BE2C (cell line): ENCODE results near the gene DPH3.

ENCODE experiments used
- DNase-seq: peaks from one replicate; pipeline ENCODE4 v3.0.0-alpha.2; 2020
- H3K27me3 ChIP-seq: fragments of 250-450 bp; sonication (Bioruptor Pico); 2 replicates; pipeline ENCODE4 v1.5.1; 2020; ENCODE audit warnings: mild to moderate bottlenecking
- H3K36me3 ChIP-seq: fragments of 250-450 bp; sonication (Bioruptor Pico); 2 replicates; pipeline ENCODE4 v1.5.1; 2020; ENCODE audit warnings: mild to moderate bottlenecking
- H3K4me1 ChIP-seq: fragments of 250-450 bp; sonication (Bioruptor Pico); 2 replicates; pipeline ENCODE4 v1.5.1; 2020
- H3K4me3 ChIP-seq: 2 replicates; pipeline ENCODE4 v1.5.1; 2011; ENCODE audit warnings: low read depth, low read length
- H3K9me3 ChIP-seq: fragments of 250-450 bp; sonication (Bioruptor Pico); 2 replicates; pipeline ENCODE4 v1.5.1; 2020
- TF ChIP-seq, protein P1 (sequence below): IDR thresholded peaks from 2 replicates; pipeline ENCODE4 v1.5.1; 2012; ENCODE audit warnings: mild to moderate bottlenecking, low read depth, low read length

DPH3 gene

DNA sequence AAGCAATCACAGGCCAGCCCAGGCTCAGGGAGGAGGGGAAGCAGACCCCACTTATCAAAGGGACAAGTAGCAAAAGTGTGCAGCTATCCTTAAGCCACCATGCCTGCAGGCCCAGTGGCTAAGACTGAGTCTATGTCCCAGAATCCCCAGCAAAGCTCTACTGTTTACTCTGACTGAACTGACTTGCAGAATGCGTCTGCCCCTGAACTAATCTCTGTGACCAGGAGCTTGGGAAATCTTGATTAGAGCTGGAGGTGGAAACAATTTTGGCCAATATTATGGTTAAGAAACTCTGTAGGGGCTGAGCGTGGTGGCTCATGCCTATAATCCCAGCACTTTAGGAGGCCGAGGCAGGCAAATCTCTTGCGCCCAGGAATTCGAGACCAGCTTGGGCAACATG is 22.6 kb downstream of the DPH3 start:
- Histone ChIP-seq H3K4me1 (no peaks in the 10 kb centered on the region), H3K9me3 (no peaks in the 10 kb centered on the region), H3K27me3 (no peaks in the 10 kb centered on the region), H3K4me3 (no peak overlapping the region), H3K36me3 (no peaks in the 10 kb centered on the region)
- DNase-seq, result no peak
- TF ChIP-seq, protein P1, sequence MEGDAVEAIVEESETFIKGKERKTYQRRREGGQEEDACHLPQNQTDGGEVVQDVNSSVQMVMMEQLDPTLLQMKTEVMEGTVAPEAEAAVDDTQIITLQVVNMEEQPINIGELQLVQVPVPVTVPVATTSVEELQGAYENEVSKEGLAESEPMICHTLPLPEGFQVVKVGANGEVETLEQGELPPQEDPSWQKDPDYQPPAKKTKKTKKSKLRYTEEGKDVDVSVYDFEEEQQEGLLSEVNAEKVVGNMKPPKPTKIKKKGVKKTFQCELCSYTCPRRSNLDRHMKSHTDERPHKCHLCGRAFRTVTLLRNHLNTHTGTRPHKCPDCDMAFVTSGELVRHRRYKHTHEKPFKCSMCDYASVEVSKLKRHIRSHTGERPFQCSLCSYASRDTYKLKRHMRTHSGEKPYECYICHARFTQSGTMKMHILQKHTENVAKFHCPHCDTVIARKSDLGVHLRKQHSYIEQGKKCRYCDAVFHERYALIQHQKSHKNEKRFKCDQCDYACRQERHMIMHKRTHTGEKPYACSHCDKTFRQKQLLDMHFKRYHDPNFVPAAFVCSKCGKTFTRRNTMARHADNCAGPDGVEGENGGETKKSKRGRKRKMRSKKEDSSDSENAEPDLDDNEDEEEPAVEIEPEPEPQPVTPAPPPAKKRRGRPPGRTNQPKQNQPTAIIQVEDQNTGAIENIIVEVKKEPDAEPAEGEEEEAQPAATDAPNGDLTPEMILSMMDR, result no peak

DNA sequence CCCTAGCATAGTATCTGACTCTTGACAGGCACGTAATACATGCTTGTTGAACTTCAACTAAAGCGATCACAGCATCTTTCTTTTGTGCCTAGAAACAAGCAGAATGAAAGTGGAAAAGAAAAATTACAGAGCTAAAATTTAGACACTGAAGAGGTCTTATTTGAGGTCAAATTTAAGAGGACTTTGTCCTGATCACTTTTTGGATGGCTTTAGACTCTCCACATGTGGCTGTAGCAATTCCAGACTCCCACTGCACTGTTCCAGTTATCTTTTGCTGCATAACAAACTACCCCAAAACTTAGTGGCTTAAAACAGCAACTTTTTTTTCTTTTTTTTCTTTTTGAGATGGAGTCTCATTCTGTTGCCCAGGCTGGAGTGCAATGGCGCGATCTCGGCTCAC is 23.5 kb downstream of the DPH3 start:
- H3K4me1 ChIP-seq, result no peaks in the 10 kb centered on the region
- H3K36me3 ChIP-seq, result no peaks in the 10 kb centered on the region
- no peak for DNase-seq
- TF ChIP-seq, protein P1, result no peak
- no peak overlapping the region for H3K4me3 ChIP-seq
- no peaks in the 10 kb centered on the region for H3K27me3 ChIP-seq
- H3K9me3 ChIP-seq, result no peaks in the 10 kb centered on the region

DNA sequence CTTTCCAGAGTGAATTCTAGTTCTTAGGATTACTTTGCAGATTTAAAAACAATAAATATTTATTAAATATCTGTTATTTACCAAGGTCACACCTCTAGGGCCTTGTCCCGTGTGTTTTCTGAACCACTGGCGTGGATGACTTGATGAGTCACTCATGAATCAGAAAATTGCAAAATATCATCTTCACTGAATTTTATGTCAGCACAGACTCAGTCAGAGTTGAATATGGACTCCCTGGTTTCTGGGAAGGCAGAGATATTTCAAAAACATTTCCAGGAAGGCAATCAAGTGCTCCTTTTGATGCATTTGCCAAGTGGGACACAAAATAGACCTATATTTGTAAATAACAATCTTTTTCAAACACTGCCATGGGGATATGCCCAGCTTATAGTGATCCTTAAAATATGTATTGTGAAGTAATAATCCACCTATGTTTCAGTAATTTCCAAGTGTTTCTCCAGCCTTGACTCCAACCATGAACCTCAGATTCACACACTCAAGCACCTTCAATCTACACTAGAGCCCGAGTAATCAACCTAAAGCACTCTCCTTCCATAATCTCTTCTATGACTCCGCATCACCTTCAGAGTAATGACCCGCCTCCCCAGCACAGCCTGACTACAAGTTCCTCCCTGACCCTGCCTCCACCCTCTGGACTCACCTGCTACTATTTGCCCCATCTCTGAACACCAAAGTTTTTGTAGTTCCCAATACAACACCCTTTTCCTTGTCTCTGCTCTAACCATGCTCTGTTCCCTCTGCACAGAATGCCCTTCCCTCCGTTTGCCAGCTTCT is 24.3 kb downstream of the DPH3 start:
- TF ChIP-seq, protein P1, result no peak

DNA sequence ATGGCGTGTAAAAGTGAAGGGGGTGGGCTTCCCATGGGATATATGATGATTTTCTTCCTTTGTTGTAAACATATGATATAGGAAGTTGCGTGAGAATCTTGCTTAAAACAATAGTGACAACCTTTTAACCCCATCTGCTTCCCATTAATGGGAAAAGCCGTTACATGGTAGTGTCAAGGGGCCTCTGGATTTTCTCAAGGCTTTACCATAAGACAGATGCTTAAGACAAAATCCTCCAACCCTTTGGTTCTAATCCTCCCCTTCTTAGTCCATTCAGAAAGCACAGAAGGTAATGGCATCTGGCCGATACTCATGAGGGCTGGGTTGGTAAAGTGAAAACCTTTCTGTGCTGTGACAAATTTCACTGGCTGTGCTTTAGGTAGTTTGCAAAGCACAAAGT is 25.0 kb downstream of the DPH3 start:
- Histone ChIP-seq H3K4me1 (no peaks in the 10 kb centered on the region), H3K27me3 (no peaks in the 10 kb centered on the region), H3K4me3 (no peak overlapping the region), H3K9me3 (no peaks in the 10 kb centered on the region), H3K36me3 (no peaks in the 10 kb centered on the region)
- DNase-seq, result no peak
- TF ChIP-seq, protein P1, result no peak

More for the DNA sequence above, 24.3 kb downstream of the DPH3 start:
- H3K9me3 ChIP-seq, result no peaks in the 10 kb centered on the region
- H3K36me3 ChIP-seq, result no peaks in the 10 kb centered on the region
- no peak overlapping the region for H3K4me3 ChIP-seq
- no peak for DNase-seq
- H3K27me3 ChIP-seq, result no peaks in the 10 kb centered on the region
- no peaks in the 10 kb centered on the region for H3K4me1 ChIP-seq

DNA sequence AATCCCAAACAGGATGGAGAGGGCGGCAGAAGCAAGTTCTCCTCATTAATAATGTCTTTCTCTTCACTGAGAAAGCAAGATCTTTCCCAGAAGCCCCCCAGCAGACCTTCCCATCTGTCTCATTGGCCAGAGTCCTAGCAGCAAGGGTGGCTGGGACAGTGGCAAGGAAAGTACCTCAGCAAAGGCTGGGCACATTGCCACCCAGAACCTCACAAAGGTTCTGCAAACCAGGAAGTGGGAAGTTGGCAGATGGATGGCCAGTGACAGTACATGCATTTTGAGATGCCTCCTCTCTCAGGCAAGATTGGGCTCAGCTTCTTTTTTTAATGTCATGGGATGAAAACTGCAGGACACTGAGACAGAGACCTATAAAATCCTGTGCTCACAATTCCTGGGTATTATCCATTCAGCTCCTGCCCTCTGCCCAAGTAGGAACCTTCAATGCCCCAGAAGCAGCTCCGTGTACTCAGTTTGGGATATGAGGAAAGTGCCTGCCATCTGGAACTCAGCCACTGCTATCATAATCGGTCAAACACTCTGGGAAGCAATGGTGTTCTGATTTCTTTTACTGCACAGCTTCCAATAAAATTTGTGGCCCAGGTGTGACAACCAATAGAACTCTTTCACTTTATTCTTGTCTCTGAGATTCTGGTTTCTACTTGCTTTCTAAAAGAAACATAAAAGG is 25.5 kb downstream of the DPH3 start:
- H3K4me1 ChIP-seq, result no peaks in the 10 kb centered on the region
- H3K36me3 ChIP-seq, result no peaks in the 10 kb centered on the region
- TF ChIP-seq, protein P1, result no peak
- DNase-seq, result no peak
- no peaks in the 10 kb centered on the region for H3K9me3 ChIP-seq
- no peak overlapping the region for H3K4me3 ChIP-seq
- no peaks in the 10 kb centered on the region for H3K27me3 ChIP-seq

DNA sequence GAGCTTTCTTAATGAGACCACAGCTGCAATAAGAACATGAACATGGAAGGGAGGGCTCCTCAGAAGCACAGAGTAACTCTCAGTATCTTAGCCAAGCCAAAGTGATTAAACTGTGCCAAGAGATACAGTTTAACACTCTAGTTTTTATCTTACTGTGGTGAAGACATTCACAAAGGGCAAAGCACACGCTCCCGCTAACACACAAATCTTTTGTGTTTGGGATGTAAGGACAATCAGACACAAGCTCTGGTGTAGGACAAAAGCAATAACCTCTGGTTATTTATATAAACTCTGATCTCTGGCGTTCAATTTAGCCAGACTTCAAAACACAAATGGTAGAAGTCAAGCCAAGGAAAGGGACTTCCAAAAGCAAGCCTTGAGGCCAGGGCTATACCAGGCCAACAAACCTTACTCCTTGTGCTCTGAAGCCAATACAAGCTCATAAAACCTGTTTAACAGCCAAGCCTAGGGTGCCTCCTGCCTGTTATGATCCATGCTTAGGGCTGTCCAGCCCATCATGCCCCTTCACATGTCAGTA is 27.8 kb downstream of the DPH3 start:
- Histone ChIP-seq H3K36me3 (no peaks in the 10 kb centered on the region), H3K4me3 (no peak overlapping the region), H3K4me1 (no peaks in the 10 kb centered on the region), H3K9me3 (no peaks in the 10 kb centered on the region), H3K27me3 (no peaks in the 10 kb centered on the region)
- TF ChIP-seq, protein P1, result no peak
- DNase-seq, result no peak
